OCI-LY7 (cell line): ENCODE measurements around the gene AGRN. TPM values are rescaled to one million over a fixed set of nuclear protein-coding genes. Genes with fewer than 3 reads are reported as not detected.

Source experiments
- BruUV-seq: library from RNA; stranded (reverse); fragments of 400-500 nt; replicated peaks from 2 replicates; lab custom pipeline; 2021; lab: Mats Ljungman, UMichigan
- CTCF ChIA-PET: fragments of 300-600 bp; sonication (Branson Sonifier 250); formaldehyde crosslinking; loops from one replicate; lab custom pipeline; 2022; ENCODE audit warnings: antibody characterized with exemption; ENCODE audit not compliant: unreplicated experiment; lab: Charles Lee
- POLR2A ChIA-PET: fragments of 300-600 bp; sonication (Branson Sonifier 250); formaldehyde crosslinking; loops from one replicate; lab custom pipeline; 2022; ENCODE audit warnings: antibody characterized with exemption; lab: Charles Lee
- DNase-seq: peaks from one replicate; pipeline ENCODE4 v3.0.0-alpha.2; 2015; ENCODE audit warnings: low spot score
- H2AFZ ChIP-seq: fragments of 200-600 bp; sonication (generic), shearing (Covaris generic); 2 replicates; pipeline ENCODE4 v1.6.1; 2014; ENCODE audit warnings: mild to moderate bottlenecking, antibody characterized with exemption, low read length, moderate library complexity
- H3K27ac ChIP-seq: fragments of 200-600 bp; sonication (generic); 2 replicates; pipeline ENCODE4 v1.5.1; 2014; ENCODE audit warnings: mixed run types, low read depth, mild to moderate bottlenecking, moderate library complexity, low read length, inconsistent platforms; ENCODE audit not compliant: poor library complexity, severe bottlenecking
- H3K36me3 ChIP-seq: fragments of 200-600 bp; sonication (generic); 2 replicates; pipeline ENCODE4 v1.6.1; 2014; ENCODE audit warnings: mild to moderate bottlenecking, antibody characterized with exemption, low read length, moderate library complexity, mixed read lengths; ENCODE audit not compliant: insufficient read depth
- H3K4me1 ChIP-seq: fragments of 200-600 bp; sonication (generic); 2 replicates; pipeline ENCODE4 v1.5.1; 2014; ENCODE audit warnings: mild to moderate bottlenecking, low read length; ENCODE audit not compliant: insufficient read depth, poor library complexity, severe bottlenecking
- H3K4me2 ChIP-seq: fragments of 200-600 bp; sonication (generic); 2 replicates; pipeline ENCODE4 v1.6.1; 2014; ENCODE audit warnings: mild to moderate bottlenecking, low read length
- H3K4me3 ChIP-seq: fragments of 200-600 bp; sonication (generic); 2 replicates; pipeline ENCODE4 v1.5.1; 2014; ENCODE audit warnings: mild to moderate bottlenecking, low read depth, low read length; ENCODE audit not compliant: poor library complexity, severe bottlenecking
- H3K79me2 ChIP-seq: fragments of 200-600 bp; sonication (generic); 2 replicates; pipeline ENCODE4 v1.6.1; 2016; ENCODE audit warnings: low read depth, mild to moderate bottlenecking, low read length, moderate library complexity, mixed read lengths; ENCODE audit not compliant: insufficient read depth
- H3K9me2 ChIP-seq: fragments of 200-600 bp; sonication (generic); 2 replicates; pipeline ENCODE4 v1.6.1; 2016; ENCODE audit warnings: mild to moderate bottlenecking, low read length, mixed read lengths; ENCODE audit not compliant: insufficient read depth
- H3K9me3 ChIP-seq: fragments of 200-600 bp; sonication (generic); 2 replicates; pipeline ENCODE4 v1.6.1; 2014; ENCODE audit warnings: mild to moderate bottlenecking, mixed run types, low read length, mixed read lengths
- H4K20me1 ChIP-seq: fragments of 200-600 bp; sonication (generic); 2 replicates; pipeline ENCODE4 v1.6.1; 2014; ENCODE audit warnings: mild to moderate bottlenecking, antibody characterized with exemption, low read length, moderate library complexity, mixed read lengths; ENCODE audit not compliant: insufficient read depth
- EZH2phosphoT487 ChIP-seq: fragments of 200-600 bp; sonication (generic); IDR thresholded peaks from 2 replicates; pipeline ENCODE4 v1.6.1; 2018; ENCODE audit warnings: low read depth, borderline replicate concordance, mild to moderate bottlenecking, mixed run types, antibody characterized with exemption, low read length, moderate library complexity, mixed read lengths
- intact Hi-C: fragments of 100-400 bp; cut with micrococcal nuclease; formaldehyde crosslinking; loops from one replicate; pipeline ENCODE4 v1.10.0; 2022; ENCODE audit not compliant: unreplicated experiment
- total RNA-seq, 2 experiments: library from RNA; depleted of rRNA in 1 of 2; stranded (reverse); fragments of >200 nt in 1 of 2; shearing (Covaris generic) in 1 of 2; gene quantifications; 2 replicates each; pipeline ENCODE4 v1.2.3, GENCODE V29; 2014 to 2022
- TF ChIP-seq, protein P1 (sequence below): fragments of 200-600 bp; sonication (generic); conservative IDR thresholded peaks from 2 replicates; pipeline ENCODE4 v1.5.1; 2014; ENCODE audit warnings: mild to moderate bottlenecking, antibody characterized with exemption, low read length, moderate library complexity, mixed read lengths

Gene AGRN
- total RNA-seq, 2 experiments from 2014 or later, result 2.7 to 9.1 TPM

DNA sequence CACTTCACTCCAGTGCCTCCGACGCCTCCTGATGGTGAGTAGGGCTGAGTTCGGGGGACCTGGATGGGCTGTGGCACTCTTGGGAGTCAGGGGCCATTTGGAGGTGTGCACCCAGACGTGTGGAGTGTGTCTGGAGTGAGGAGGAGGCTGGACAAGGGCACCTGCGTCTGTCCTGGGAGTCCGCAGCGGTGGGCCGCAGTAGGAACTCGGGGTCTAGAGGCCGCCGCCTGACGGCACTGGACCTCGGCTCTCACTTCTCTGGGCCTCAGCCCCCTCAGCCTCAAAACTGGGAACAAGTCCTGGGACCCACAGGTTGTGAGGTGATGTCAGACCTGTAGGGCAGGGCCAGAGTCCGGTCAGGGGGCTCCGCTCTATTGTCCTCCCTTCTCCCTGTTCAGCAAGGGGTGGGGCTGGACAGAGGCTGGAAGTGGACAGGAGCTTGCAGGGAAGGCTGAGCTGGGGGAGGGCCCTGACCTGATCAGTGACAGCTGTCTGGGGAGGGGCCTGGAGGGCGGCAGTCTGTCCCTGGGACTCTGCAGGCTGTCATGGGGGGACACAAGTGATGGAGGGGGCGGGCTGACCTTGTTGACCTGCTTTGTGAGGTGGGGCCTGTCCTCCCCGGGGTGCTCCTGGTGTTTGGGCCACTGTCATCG, 15.5 kb downstream of the AGRN start:
- H4K20me1 ChIP-seq, result no peaks in the 10 kb centered on the region
- H3K4me2 ChIP-seq, result no peak overlapping the region
- no peaks in the 10 kb centered on the region for H3K9me2 ChIP-seq
- intact Hi-C loops, result loop anchor here (10.0 kb wide), 2 partner anchors 51 to 199 kb away; partner anchors contain the start of genes B3GALT6, PERM1 and SDF4
- TF ChIP-seq EZH2phosphoT487, result no peak
- TF ChIP-seq, protein P1, sequence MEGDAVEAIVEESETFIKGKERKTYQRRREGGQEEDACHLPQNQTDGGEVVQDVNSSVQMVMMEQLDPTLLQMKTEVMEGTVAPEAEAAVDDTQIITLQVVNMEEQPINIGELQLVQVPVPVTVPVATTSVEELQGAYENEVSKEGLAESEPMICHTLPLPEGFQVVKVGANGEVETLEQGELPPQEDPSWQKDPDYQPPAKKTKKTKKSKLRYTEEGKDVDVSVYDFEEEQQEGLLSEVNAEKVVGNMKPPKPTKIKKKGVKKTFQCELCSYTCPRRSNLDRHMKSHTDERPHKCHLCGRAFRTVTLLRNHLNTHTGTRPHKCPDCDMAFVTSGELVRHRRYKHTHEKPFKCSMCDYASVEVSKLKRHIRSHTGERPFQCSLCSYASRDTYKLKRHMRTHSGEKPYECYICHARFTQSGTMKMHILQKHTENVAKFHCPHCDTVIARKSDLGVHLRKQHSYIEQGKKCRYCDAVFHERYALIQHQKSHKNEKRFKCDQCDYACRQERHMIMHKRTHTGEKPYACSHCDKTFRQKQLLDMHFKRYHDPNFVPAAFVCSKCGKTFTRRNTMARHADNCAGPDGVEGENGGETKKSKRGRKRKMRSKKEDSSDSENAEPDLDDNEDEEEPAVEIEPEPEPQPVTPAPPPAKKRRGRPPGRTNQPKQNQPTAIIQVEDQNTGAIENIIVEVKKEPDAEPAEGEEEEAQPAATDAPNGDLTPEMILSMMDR, result no peak
- H3K4me3 ChIP-seq, result no peak overlapping the region
- no peak overlapping the region for H3K27ac ChIP-seq
- H3K79me2 ChIP-seq, result no peaks in the 10 kb centered on the region
- no peak for DNase-seq
- no peaks in the 10 kb centered on the region for H3K9me3 ChIP-seq
- no TSS peak for BruUV-seq
- no peak overlapping the region for H2AFZ ChIP-seq
- ChIA-PET CTCF (no interaction called here), POLR2A (interaction anchor here (0.5 kb wide), 1 partner anchor 238 kb away, joined by 6 read pairs; the partner anchor contains the start of gene UBE2J2)
- no peaks in the 10 kb centered on the region for H3K36me3 ChIP-seq
- H3K4me1 ChIP-seq, result peaks cover 34% of the 10 kb centered on the region

DNA sequence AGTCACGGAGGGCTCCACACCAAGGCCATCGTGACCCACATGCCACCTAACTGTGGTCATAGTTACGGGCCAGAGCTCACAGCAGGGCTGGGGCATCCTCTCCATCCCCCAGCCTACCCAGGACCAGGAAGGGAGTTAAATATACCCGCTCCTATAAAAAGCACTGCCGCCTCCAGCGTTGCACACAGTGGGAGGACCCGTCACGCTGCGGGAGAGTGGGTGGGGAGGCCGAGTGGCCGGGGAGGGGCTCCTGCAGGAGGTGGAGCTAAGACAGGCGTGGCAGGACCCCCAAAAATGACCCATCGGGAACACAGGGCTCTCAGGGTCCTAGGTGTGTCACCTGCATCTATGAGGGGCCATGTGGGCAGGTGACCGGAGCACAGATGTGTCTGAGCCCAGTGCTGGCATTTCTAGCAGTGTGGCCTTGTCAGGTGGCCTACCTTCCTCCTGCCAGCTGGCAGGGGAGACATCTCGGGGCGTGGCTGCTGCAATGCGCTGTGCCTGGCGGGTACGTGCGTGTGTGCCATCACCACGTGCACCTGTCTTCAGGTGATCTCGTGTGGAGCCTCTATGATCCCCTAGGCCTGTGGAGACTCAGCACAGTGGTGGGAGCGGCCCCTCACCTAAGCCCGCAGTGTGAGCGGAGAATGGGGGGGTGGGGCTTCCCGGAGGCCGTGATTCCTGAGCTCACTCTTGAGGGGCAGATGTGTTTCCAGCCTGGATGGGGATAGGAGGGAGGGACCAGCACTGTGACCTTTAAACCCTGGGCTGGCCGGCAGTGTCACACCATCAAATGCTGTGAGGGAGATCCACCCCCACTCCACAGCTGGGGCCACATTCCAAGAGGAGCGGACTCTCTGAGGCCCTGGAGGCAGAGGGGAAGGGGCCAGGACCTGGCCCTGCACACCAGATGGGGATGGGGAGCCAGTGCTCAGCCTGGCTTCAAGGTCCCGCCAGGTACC, 17.7 kb downstream of the AGRN start:
- Histone ChIP-seq H2AFZ (no peak overlapping the region), H3K9me2 (no peaks in the 10 kb centered on the region), H4K20me1 (no peaks in the 10 kb centered on the region), H3K27ac (no peak overlapping the region), H3K36me3 (no peaks in the 10 kb centered on the region), H3K4me2 (no peak overlapping the region), H3K4me1 (peaks cover 17% of the 10 kb centered on the region), H3K79me2 (no peaks in the 10 kb centered on the region), H3K9me3 (no peaks in the 10 kb centered on the region), H3K4me3 (no peak overlapping the region)
- intact Hi-C loops, result loop anchor here (10.0 kb wide), 2 partner anchors 53 to 197 kb away; partner anchors contain the start of genes B3GALT6, PERM1 and SDF4
- ChIA-PET CTCF (no interaction called here), POLR2A (no interaction called here)
- TF ChIP-seq EZH2phosphoT487, result no peak
- TF ChIP-seq, protein P1, result no peak
- no TSS peak for BruUV-seq
- DNase-seq, result no peak
